HG03457 (cell line): ENCODE results near the gene STPG3.

Experiments used
- ATAC-seq: cut with Tn5 transposase; IDR thresholded peaks from one replicate; pipeline ENCODE4 v1.9.1; 2021; ENCODE audit warnings: moderate number of reproducible peaks; ENCODE audit not compliant: unreplicated experiment

The STPG3 gene

DNA sequence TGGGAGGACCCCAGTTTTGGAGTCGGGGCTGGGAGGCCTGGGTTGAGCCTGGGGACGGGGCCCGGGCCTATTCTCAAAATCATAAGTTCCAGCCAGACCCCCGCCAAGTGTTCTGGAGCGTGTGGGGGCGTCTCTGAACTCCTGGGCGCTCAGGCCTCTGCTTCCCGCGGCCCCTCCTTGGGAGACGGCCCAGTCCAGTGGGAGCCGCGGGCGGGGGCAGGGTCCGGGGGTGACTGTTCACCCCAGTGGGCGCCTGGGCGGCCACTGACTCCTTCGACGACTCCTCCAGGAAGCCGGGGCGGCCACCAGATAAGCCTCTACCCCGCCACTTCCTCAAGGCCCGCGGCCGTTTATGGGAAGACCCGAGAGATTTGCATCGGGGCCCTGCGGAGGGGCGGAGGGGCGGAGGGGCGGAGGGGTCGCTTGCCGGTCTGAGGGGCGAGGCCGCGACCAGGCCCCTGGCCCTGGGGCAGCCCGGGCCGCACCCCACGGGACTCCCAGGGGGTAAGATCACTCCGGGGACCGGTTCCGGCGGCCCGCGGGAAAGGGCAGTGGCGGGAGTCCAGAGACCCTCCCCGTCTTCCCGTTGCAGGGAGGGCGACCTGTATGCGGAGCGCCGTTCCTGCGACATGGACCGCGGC is 27.1 kb downstream of the STPG3 start:
- ATAC-seq: no peak

DNA sequence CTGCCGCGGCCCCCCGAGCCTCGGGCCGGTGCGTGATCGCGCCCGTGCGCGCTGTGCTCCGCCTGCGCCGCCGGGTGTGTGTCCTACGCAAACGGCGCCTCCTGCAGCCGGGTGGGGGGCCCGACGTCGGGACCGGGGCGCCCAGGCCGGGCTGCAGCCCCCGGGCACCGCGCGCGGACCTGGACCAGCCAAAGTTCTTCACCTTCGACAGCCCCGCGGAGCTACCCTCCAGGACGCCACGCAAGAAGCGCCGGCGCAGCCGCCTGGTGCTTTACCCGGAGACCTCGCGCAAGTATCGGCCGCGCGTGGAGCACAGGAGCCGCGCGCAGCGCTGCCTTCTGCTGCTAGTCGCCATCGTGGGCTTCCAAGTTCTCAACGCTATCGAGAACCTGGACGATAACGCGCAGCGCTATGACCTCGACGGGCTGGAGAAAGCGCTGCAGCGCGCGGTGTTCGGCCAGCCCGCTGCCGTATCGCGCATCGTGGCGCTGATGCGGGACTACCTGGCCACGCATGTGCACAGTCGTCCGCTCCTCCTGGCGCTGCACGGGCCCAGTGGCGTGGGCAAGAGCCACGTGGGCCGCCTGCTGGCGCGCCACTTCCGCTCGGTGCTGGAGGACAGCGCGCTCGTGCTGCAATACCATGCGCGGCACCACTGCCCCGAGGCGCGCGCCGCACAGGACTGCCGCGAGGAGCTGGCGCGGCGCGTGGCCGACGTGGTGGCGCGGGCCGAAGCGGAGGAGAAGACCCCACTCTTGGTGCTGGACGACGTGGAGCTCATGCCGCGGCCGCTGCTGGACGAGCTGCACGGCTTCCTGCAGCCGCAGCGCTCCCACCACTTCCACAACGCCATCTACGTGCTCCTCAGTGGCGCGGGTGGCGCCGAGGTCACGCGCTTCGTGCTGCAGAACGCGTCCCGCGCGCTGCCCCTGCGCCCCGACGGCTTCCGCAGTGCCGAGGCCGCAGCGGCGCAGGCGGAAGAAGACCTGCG is 27.9 kb downstream of the STPG3 start:
- no peak for ATAC-seq

DNA sequence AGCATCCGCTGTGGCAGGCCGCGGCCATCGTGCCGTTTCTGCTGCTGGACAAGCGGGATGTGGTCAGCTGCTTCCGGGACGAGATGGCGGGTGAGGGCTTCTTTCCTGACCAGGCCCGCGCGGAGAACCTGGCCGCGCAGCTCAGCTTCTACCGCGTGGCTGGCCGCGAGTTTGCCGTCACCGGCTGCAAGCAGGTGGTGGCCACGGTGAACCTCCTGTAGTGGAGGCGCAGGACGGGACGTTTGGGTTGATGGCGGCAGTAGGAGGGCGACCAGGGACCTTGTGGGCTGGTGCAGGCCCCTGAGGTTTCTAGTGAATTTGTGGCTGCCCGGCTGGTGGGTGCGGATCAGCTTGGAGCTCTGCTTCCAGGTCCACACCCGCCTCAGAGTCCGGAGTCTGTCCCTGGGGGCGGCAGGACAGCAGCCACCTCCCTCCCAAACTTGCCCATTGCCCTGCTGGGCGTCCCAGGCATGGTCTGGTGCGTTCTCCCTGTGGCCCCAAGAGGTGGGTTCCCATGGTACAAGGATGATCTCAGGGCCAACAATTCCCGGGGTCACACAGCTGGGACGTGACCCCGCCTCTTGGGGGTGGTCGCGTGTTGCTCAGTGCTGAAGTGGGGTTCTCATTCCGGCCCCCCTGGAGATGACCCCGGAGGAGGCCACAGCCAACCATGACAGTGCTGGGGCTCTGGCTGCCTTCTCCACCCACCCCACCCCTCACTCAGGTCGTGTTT is 28.8 kb downstream of the STPG3 start:
- no peak for ATAC-seq

DNA sequence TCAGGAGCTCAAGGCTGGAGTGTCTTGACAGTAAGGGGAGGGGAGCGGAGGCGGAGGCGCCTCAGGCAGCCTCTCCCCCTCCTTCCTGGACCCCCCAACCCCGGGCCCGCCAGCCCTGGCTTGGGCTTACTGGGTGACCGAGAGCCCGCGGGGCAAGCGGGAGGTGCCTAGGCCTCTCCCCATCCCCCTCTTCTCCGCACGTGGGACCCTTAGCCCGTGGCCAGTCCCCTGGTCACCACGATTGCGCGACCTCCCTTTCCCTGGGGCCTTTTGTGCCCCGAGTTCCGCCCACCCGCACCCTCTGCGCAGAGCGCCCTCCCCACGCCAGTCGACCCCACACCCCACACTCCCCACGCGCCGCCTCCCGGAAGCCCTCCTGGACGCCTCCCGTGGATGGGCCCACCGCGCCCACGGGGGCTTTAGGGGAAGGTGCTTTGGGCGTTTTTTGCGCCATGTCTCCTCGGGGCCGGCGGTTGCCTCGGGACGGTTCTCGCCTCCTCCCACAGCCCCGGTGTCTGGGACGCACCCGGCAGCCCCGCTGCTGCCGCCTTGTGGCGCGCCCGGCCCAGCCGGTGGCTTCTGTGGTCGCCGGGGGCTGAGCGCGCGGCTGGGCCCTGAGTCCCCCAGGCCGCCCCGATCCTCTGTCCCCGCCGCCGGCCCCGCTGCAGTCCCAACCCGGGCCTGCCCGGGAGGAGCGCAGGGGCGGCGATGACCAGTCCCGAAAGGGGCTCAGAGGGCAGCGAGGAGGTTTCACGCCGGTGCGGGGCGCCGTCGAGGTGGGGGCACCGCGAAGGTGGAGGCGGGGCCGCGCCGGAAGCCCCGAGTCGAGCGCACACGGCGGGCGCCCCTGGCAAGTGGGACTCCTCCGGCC is 29.6 kb downstream of the STPG3 start:
- ATAC-seq: no peak

DNA sequence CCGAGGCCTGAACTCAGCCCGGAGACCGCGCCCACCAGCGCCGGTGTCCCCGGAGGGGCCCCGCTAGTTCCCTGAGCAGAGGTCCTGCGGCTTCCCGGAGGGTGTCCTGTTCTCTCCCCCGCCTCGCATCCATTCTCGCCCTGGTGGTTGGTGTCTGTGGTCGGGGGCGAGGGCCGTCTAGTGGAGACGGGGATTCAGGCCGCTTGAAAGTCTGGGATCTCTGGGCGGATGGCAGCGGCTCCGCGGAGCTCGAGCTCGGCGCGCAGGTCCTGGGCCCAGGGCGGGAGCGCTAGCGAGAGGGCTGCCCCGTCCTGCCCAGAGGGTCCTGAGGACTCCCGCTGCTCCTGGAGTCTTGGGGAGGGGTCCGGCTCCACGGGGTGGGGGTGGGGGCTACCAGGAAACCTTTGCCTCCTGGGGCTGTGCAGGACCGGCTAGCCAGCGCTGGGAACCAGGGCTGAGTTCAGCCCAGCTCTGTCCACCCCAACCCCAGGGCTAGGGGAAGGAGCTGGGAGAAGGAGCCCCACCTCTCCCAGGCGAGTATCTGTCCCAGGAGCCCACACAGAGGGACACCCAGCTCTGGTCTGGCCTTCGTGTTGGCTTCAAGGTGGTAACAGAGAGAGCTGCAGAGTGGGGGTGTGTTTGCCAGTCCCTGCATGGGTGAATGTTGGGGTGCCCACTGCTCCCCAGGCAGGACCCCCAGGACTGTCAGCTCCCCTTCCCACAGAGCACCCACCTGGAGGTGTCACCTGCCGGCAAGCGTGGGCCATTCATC is 30.4 kb downstream of the STPG3 start:
- ATAC-seq: no peak

DNA sequence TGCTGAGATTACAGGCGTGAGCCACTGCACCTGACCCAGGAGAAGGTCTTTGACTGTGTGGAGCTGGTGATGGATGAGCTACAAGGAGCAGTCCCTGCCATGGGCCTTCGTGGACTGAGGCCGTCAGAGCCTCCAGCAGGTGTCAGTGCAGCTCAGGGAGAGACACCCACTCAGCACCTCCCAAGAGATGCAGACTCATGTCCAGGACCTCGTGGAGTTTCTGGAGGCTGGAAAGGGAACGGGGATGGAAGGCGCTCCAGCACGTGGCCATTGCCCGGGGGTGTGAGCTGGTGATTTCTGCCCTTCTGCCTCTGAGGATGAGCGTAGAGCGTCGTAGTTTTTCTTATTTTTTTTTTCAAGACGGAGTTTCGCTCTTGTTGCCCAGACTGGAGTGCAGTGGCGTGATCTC is 35.9 kb downstream of the STPG3 start:
- no peak for ATAC-seq

DNA sequence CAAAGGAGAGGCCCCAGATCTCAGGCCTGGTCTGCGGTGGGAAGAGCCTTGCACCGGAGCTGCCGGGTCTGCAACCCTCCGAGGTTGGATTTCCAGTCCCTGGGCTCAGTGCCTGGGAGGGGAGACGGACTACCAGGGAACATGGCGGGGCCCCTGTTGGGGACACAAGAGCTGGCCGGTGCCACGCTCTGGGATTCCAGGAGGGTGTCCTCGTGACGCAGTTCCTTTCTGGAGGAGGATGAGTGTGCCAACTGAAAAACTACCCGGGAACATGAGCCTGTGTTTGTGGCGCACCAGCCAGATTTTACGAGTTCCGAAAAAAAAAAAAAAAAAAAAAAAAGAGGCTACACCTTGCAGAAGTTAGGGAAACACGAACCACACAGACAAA is 42.0 kb downstream of the STPG3 start:
- ATAC-seq: no peak

DNA sequence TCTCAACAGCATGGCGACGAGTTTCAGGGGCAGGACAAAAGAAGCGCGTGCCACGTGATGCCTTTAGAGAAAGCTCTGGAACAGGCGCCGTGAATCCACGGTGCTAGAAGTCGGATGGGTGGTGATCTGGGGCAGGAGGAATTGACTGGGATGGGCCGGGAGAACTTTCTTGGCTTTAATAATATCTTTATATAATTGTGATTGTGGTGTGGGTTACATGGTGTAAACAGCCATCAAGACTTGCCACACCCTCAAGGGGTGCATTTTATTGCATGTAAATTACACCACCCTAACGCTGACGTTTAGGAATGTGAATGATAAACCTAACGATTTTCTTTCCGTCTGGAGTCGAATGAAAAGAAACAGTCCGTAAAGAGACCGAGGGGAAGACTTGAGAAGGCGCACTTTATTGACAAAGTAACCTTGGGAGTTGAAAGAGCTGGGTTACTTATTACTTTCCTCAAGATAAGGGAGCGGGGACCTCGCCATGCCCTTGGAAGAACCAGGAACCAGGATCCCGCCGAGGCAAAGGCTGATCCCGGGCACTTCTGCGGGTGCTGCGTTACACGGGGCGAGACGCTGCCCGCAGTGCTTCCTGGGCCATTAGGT is 42.5 kb downstream of the STPG3 start:
- no peak for ATAC-seq

DNA sequence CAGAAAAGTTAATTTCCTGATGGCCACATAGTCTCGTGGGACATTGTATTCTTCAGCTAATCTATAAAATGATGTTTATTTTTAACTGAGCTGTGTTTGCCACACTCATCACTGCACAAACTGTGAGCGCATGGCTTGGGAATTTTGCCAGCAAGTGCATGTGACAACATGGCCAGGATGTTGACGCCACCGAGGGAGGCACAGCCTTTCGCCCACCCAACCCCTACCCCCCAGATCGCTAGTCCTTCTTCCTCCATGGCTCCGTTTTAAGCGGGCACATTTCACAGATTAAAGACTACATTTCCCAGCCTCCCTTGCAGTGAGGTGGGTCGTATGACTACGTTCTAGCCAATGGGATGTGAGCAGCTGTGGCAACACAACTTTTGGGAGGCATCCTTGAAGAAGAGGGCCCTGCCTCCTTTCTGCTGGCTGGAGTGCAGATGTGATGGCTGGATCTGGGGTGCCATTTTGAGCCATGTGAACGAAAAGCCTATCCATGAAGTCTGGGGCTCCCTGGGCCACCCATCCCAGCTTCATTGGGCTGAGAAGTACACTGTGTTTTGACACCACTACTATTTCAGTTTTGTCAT is 43.1 kb downstream of the STPG3 start:
- no peak for ATAC-seq

DNA sequence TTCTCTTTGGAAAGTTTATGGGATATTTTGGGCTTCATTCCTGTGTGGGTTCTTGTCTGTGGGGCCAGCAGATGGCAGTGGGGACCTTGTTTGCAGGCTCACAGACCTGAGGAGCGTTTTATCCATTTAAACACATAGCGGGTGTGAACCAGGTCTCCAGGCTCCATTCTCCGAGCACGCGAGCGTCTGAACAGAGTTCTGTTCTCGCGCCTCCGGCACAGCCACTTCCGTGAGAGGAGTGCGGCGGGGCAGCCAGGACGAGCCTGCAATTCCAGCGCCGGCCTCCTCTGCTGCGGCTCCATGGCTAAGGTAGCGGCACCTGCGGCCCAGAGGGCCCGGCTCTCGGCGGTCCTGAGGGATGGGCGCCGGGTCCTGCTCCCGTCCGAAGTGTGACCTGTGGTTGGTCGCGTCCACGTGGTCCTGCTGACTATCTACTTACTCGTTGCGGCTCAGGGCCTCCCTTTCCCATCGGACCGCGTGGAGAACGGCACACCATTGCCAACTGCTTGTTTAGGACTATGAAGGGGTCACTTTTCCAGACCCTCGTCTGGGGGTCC is 43.7 kb downstream of the STPG3 start:
- ATAC-seq: no peak

DNA sequence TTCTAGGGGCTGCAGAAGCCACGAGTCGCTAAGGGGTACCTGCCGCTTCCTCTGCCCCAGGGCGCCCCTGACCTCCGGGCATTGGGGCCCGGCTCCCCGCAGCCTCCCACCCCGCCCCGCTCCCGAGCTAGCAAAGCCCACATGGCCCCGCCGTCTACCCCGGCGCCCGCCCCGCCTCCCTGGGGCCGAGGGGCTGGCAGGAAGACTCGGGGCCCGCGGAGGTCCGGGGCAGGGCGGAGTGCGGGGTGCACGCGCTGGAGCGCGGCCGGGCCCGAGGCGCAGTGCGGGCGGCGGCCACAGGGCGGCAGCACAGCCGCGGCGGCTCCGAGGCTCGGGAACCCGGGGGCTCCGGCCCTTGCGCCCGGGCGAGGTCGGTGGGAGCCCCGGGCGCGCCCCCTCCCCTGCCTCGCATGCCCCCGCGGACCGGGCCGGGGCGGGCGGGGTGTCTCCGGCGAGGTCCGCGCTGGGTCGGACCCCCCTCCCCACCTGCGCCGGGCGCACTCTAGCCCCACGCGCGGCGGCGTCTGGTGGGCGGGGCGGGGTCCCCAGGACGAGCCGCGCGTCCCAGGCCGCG is 44.2 kb downstream of the STPG3 start:
- ATAC-seq: no peak

DNA sequence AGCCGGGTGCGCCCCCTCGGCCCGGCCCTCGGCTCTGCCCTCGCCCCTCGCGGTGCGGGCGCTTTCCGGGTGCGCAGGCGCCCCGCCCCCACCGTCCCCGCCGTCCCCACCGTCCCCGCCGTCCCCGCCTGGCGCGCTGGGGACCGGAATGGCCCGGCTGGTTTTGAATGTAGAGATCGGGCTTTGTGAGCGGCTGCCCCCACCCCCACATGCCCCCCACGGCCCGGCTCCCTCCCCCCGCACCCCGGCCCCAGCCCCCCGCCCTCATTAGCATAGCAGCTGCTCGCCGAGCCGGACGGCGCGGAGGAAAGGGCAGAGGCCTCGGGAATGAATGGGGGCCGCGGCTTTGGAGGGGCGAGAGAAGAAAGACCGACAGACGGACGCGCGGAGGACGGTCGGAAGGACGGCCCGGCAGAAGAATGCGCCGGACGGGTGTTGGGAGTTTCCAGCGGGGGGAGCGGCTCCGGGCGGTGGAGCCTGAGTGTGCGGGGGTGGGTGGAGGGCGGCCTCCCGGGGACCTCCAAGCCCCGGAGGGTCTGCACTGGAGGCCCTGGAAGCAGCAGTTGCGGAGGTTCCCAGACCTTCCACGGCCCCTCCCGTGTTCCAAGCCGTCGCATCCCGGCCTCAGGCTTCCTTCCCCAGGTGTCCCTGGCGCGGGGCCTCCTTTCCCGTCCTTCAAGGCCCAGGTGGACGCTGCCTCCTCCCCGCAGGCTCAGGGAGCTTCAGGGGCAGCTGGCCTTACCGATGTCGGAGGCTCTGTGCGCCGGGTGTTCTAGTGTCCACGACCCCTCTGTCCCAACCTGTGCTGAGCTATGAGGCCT is 45.0 kb downstream of the STPG3 start:
- no peak for ATAC-seq

DNA sequence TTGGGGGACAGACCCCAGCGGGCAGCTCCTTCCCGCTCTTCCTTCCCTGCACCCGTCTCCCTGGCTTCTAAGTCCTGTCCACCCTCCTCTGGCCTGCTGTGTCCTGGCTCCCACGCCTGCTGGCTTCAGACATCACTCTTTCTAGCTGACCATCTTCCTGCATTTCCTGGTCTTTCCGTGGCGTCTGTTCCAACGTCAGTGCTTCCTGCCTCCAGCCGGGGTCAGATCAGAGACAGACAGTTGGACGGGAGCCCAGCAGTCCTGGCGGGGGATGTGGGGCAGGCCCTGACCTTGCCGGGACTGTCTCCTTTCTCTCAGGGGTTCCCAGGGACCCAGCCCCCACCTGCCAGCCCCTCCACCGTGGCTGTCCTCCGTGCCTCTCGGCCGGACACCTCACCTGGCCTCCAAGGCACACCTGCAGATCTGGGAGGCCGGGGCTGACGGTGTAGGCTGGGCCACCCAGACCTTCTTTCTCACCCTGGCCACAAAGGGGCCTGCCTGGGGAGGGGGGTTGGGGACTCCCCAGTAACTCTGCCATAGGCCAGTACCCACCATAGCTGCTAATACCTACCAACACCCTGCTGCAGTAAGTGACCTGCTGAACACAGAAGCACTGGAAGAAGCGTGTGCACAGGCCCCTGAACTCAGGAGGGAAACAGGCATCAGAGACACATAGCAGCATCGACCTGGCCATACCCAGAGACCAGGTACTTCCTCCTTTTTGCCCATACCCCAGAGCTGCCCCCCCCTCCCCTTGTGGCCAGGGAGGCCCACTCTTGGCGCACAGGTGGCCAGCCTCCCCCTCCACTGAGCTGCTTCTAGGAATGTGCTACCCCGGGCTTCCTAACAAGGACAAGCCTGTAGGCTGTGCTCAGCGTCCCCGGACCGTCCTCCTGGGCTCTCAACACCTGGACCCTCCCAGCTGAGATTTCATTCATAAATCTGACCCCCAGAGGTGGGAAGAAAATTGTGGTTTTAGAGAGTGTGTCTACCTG is 45.9 kb downstream of the STPG3 start:
- ATAC-seq: no peak

DNA sequence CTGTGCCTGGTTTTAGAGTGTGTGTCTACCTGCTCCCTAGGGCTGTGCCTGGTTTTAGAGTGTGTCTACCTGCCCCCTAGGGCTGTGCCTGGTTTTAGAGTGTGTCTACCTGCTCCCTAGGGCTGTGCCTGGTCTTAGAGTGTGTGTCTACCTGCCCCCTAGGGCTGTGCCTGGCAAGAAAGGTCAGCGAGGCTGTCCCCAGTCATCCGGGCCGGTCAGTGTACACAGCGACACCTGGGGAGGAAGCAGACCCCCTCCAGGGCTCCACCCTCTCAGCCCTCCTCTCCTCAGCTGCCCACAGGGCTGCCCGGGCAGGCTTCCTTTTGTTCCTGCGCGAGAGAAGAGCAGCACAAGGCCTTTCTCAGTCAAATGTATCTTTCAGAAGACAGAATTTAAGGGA is 46.9 kb downstream of the STPG3 start:
- no peak for ATAC-seq

DNA sequence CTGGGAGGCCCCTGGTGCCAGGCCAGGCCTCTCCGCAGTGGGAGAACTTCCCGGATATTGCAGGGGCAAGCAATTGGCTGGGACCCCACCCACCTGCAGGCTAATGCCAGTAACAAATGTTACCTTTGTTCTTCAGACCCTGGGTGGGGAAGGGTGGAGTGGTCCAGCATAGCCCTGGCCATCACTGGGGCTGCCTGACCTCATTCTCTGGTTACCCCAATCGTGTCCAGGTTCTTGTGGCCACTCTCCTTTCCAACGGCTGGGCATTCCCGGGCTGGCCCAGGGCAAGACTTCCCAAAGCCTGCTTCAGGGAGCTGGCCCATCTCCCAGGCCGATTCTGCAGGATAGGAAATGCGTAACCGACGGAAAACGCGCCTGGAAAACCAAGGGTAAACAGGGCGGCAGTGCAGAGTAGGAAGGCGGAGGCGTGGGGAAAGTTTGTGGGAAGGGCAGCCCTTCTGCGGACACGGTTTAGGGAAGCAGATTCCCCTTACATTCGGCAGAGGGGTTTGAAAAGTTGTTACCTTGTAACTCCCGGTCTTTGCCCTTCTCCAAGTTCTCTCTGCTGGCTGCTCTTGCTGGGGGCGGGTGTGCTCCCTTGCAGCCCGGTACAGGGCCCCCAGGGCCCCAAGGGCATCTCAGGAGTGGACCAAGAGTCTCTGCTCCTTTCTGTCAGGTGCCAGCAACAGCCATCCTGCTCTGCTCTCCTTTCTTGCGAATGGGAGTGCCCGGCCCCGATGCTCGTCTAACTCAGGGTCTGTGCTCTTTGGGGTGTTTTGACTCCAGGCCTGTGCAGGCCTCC is 47.5 kb downstream of the STPG3 start:
- ATAC-seq: no peak

DNA sequence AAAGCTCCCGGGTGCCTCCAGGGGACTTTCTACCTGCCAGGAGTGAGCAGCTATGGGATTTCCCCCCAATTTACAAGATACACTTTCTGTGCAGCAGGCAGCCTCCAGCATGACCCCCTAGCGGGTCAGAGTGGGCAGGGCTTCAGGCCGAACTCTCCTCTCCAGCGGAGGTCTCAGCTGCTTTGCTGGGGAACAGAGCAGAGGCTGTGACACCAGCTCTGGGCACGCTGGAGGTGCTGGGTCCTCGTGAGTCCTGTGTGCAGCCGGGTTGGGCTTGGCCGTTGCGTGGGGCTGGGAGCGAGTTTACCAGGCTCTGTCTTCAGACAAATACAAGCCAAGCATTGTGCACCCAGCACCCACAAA is 48.1 kb downstream of the STPG3 start:
- no peak for ATAC-seq
